Hepatocyte (in vitro differentiated cells): ENCODE measurements around the gene CRAMP1. TPM values are rescaled to one million over a fixed set of nuclear protein-coding genes. Genes with fewer than 3 reads are reported as not detected.

Source experiments
- DNase-seq: peaks from one replicate; pipeline ENCODE4 v3.0.0-alpha.2; 2016; ENCODE audit warnings: low spot score
- H2AFZ ChIP-seq: fragments of 200-600 bp; sonication (generic); 2 replicates; pipeline ENCODE4 v1.6.0; 2016; ENCODE audit warnings: antibody characterized with exemption, mild to moderate bottlenecking
- H3K27ac ChIP-seq: fragments of 200-600 bp; sonication (generic); 2 replicates; pipeline ENCODE4 v1.5.1; 2016; ENCODE audit warnings: mild to moderate bottlenecking
- H3K27me3 ChIP-seq: fragments of 200-600 bp; sonication (generic); 2 replicates; pipeline ENCODE4 v1.6.1; 2016
- H3K36me3 ChIP-seq: fragments of 200-600 bp; sonication (generic); replicated peaks from 2 replicates; pipeline ENCODE4 v1.5.1; 2016; ENCODE audit warnings: low read depth; ENCODE audit not compliant: insufficient read depth
- H3K4me1 ChIP-seq: fragments of 200-600 bp; sonication (generic); 2 replicates; pipeline ENCODE4 v1.5.1; 2016; ENCODE audit warnings: mild to moderate bottlenecking, moderate library complexity; ENCODE audit not compliant: insufficient read depth
- H3K4me2 ChIP-seq: fragments of 200-600 bp; sonication (generic); 2 replicates; pipeline ENCODE4 v1.6.0; 2016
- H3K4me3 ChIP-seq: fragments of 200-600 bp; sonication (generic); 2 replicates; pipeline ENCODE4 v1.5.1; 2016; ENCODE audit warnings: mild to moderate bottlenecking
- H3K79me2 ChIP-seq: fragments of 200-600 bp; sonication (generic); 2 replicates; pipeline ENCODE4 v1.6.0; 2017; ENCODE audit warnings: mild to moderate bottlenecking
- H3K9me2 ChIP-seq: fragments of 200-600 bp; sonication (generic); replicated peaks from 2 replicates; pipeline ENCODE4 v1.6.0; 2017; ENCODE audit warnings: mild to moderate bottlenecking; ENCODE audit not compliant: insufficient read depth
- H3K9me3 ChIP-seq: fragments of 200-600 bp; sonication (generic); 2 replicates; pipeline ENCODE4 v1.5.1; 2016; ENCODE audit warnings: low read depth, mild to moderate bottlenecking
- H4K20me1 ChIP-seq: fragments of 200-600 bp; sonication (generic); 2 replicates; pipeline ENCODE4 v1.6.0; 2016; ENCODE audit warnings: mild to moderate bottlenecking; ENCODE audit not compliant: insufficient read depth, poor library complexity, severe bottlenecking
- CTCF ChIP-seq: fragments of 200-600 bp; sonication (generic); IDR thresholded peaks from 2 replicates; pipeline ENCODE4 v1.5.1; 2016; ENCODE audit warnings: antibody characterized with exemption, mild to moderate bottlenecking; ENCODE audit not compliant: poor library complexity
- EZH2 ChIP-seq: fragments of 200-600 bp; sonication (generic); IDR thresholded peaks from 2 replicates; pipeline ENCODE4 v1.6.1; 2016; ENCODE audit warnings: antibody characterized with exemption, mild to moderate bottlenecking, borderline replicate concordance
- EZH2phosphoT487 ChIP-seq: fragments of 200-600 bp; sonication (generic); IDR thresholded peaks from one replicate; pipeline ENCODE4 v1.6.1; 2018; ENCODE audit warnings: antibody characterized with exemption, mild to moderate bottlenecking, low read depth, moderate library complexity; ENCODE audit not compliant: unreplicated experiment, severe bottlenecking
- WGBS: methylation state at CpG from one replicate; pipeline ENCODE4 v1.1.6; 2016; ENCODE audit warnings: low lambda C conversion rate; ENCODE audit errors: missing lambda C conversion rate; 5-methylcytosine and 5-hydroxymethylcytosine counted together
- polyA plus RNA-seq: library from polyadenylated mRNA; unstranded; fragments of >200 nt; fragmentation: Nextera tagmentation; extraction: Ambion mirVana; gene quantifications from 2 replicates; pipeline ENCODE4 v1.2.1, GENCODE V29; 2016
- total RNA-seq: library from RNA; depleted of rRNA; stranded (reverse); fragments of >200 nt; gene quantifications from 2 replicates; pipeline ENCODE4 v1.2.3, GENCODE V29; 2014

CRAMP1 gene
- total and polyA plus RNA-seq, 2 experiments from 2014 or later = 6.7 to 8.2 TPM

DNA sequence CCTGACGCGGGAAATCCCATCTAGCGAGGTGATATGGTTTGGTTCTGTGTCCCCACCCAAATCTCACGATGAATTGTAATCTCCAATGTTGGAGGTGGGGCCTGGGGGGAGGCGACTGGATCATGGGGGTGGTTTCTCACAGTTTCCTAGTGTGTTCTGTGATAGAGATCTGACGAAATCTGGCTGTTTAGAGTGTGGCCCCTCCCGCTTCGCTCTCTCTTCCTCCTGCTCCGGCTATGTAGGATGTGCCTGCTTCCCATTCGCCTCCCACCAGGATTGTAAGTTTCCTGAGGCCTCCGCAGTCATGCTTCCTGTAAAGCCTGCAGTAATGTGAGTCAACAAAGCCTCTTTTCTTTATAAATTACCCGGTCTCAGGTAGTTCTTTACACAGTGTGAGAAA, 31.9 kb upstream of the CRAMP1 start:
- H3K4me1 ChIP-seq = no peaks in the 10 kb centered on the region
- no peaks in the 10 kb centered on the region for H3K79me2 ChIP-seq
- H2AFZ ChIP-seq = no peak overlapping the region
- H3K4me2 ChIP-seq = no peak overlapping the region
- no peaks in the 10 kb centered on the region for H3K9me2 ChIP-seq
- TF ChIP-seq EZH2phosphoT487 = no peak
- no peak for TF ChIP-seq CTCF
- no peak for TF ChIP-seq EZH2
- H3K27ac ChIP-seq = no peak overlapping the region
- no peaks in the 10 kb centered on the region for H4K20me1 ChIP-seq
- no peak for DNase-seq
- H3K27me3 ChIP-seq = no peaks in the 10 kb centered on the region
- H3K9me3 ChIP-seq = no peaks in the 10 kb centered on the region
- no peak overlapping the region for H3K4me3 ChIP-seq
- H3K36me3 ChIP-seq = no peaks in the 10 kb centered on the region
- 92% methylated on average over 12 of the region's 12 CpGs for WGBS

DNA sequence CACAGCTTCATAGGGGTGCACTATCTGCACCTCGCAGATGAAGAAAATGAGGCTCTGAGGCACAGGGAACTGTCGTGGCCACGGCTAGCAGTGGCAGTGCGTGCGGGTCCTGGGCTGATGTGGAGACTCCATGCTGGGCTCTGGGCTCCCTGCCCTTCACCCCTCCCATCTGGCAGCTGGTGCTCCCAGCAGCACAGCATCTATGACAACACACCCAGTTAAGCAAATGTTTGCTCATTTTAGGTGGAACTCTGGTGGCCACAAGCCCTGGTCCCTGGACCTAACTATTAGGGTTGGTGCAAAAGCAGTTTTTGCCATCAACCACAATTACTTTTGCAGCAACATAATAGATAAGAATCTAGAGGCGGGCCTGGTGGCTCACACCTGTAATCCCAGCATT, 31.2 kb upstream of the CRAMP1 start:
- H3K9me2 ChIP-seq = no peaks in the 10 kb centered on the region
- H4K20me1 ChIP-seq = no peaks in the 10 kb centered on the region
- no peak overlapping the region for H2AFZ ChIP-seq
- TF ChIP-seq EZH2 (no peak), EZH2phosphoT487 (no peak), CTCF (no peak)
- no peaks in the 10 kb centered on the region for H3K27me3 ChIP-seq
- DNase-seq = no peak
- no peaks in the 10 kb centered on the region for H3K79me2 ChIP-seq
- H3K4me1 ChIP-seq = no peaks in the 10 kb centered on the region
- H3K4me2 ChIP-seq = no peak overlapping the region
- no peak overlapping the region for H3K4me3 ChIP-seq
- no peaks in the 10 kb centered on the region for H3K9me3 ChIP-seq
- WGBS = 85% methylated on average over 6 of the region's 6 CpGs
- no peaks in the 10 kb centered on the region for H3K36me3 ChIP-seq
- H3K27ac ChIP-seq = no peak overlapping the region

GRCh38 chr16:1581804-1582203, 30.4 kb upstream of the CRAMP1 start:
- H3K79me2 ChIP-seq = no peaks in the 10 kb centered on the region
- no peak overlapping the region for H2AFZ ChIP-seq
- DNase-seq = no peak
- H3K4me2 ChIP-seq = no peak overlapping the region
- H3K4me1 ChIP-seq = no peaks in the 10 kb centered on the region
- no peaks in the 10 kb centered on the region for H3K9me3 ChIP-seq
- no peak overlapping the region for H3K4me3 ChIP-seq
- no peaks in the 10 kb centered on the region for H4K20me1 ChIP-seq
- no peak overlapping the region for H3K27ac ChIP-seq
- 92% methylated on average over 8 of the region's 9 CpGs for WGBS
- no peaks in the 10 kb centered on the region for H3K9me2 ChIP-seq
- no peaks in the 10 kb centered on the region for H3K36me3 ChIP-seq
- no peaks in the 10 kb centered on the region for H3K27me3 ChIP-seq
- TF ChIP-seq CTCF (no peak), EZH2 (no peak), EZH2phosphoT487 (no peak)

- H3K9me3 ChIP-seq = no peaks in the 10 kb centered on the region
- H3K4me3 ChIP-seq = no peak overlapping the region
- 94% methylated on average over 15 of the region's 15 CpGs for WGBS
- no peak for DNase-seq
- no peaks in the 10 kb centered on the region for H3K36me3 ChIP-seq
- H3K9me2 ChIP-seq = no peaks in the 10 kb centered on the region
- TF ChIP-seq EZH2 (no peak), EZH2phosphoT487 (no peak), CTCF (no peak)
- no peaks in the 10 kb centered on the region for H3K27me3 ChIP-seq
- H4K20me1 ChIP-seq = no peaks in the 10 kb centered on the region
- no peaks in the 10 kb centered on the region for H3K4me1 ChIP-seq
- no peaks in the 10 kb centered on the region for H3K79me2 ChIP-seq
- H3K27ac ChIP-seq = no peak overlapping the region
- no peak overlapping the region for H2AFZ ChIP-seq
- no peak overlapping the region for H3K4me2 ChIP-seq
These were observed 29.0 kb upstream of the CRAMP1 start for GRCh38 chr16:1583180-1583579.
